IMR-90 (cell line): Measurements from ENCODE around the gene COPS2.

Source experiments
- CEBPB ChIP-seq: IDR thresholded peaks from 2 replicates; pipeline ENCODE4 v1.6.1; 2012; ENCODE audit warnings: low read depth, low read length, improper control_type of control experiment
- CHD1 ChIP-seq: IDR thresholded peaks from 2 replicates; pipeline ENCODE4 v1.6.1; 2012; ENCODE audit warnings: low read depth, low read length, improper control_type of control experiment
- FOS ChIP-seq: fragments of 150-350 bp; IDR thresholded peaks from 2 replicates; pipeline ENCODE4 v1.6.1; 2016; ENCODE audit warnings: low read depth, low read length
- MAFK ChIP-seq: IDR thresholded peaks from 2 replicates; pipeline ENCODE4 v1.6.1; 2012; ENCODE audit warnings: low read depth, low read length, improper control_type of control experiment
- MAZ ChIP-seq: IDR thresholded peaks from 2 replicates; pipeline ENCODE4 v1.6.1; 2012; ENCODE audit warnings: low read depth, mild to moderate bottlenecking, low read length, improper control_type of control experiment, moderate library complexity, borderline replicate concordance
- MXI1 ChIP-seq: IDR thresholded peaks from 2 replicates; pipeline ENCODE4 v1.6.1; 2012; ENCODE audit warnings: low read depth, mild to moderate bottlenecking, low read length, moderate library complexity, borderline replicate concordance
- NFE2L2 ChIP-seq: fragments of 150-350 bp; IDR thresholded peaks from 2 replicates; pipeline ENCODE4 v1.6.1; 2016; ENCODE audit warnings: low read depth, mild to moderate bottlenecking, low read length
- POLR2A ChIP-seq: IDR thresholded peaks from 2 replicates; pipeline ENCODE4 v1.6.1; 2012; ENCODE audit warnings: mild to moderate bottlenecking, low read depth, low read length
- RAD21 ChIP-seq: IDR thresholded peaks from 2 replicates; pipeline ENCODE4 v1.6.1; 2012; ENCODE audit warnings: low read length, improper control_type of control experiment
- RFX5 ChIP-seq: IDR thresholded peaks from 2 replicates; pipeline ENCODE4 v1.8.0; 2012; ENCODE audit warnings: low read depth, mild to moderate bottlenecking, low read length, moderate library complexity
- SMC3 ChIP-seq: fragments of 150-350 bp; IDR thresholded peaks from 2 replicates; pipeline ENCODE4 v1.6.1; 2016; ENCODE audit warnings: low read depth, mild to moderate bottlenecking, antibody characterized with exemption, low read length, moderate library complexity
- TF ChIP-seq, protein P1 (sequence below): conservative IDR thresholded peaks from 2 replicates; pipeline ENCODE4 v1.5.1; 2012; ENCODE audit warnings: mild to moderate bottlenecking, low read depth, low read length, improper control_type of control experiment
- TF ChIP-seq, protein P2 (sequence below): fragments of 150-350 bp; IDR thresholded peaks from 2 replicates; pipeline ENCODE4 v1.6.1; 2017; ENCODE audit warnings: mild to moderate bottlenecking, antibody characterized with exemption, low read length, low read depth
- TF ChIP-seq, protein P3 (sequence below): fragments of 150-350 bp; IDR thresholded peaks from 2 replicates; pipeline ENCODE4 v1.6.1; 2016; ENCODE audit warnings: low read depth, mild to moderate bottlenecking, low read length, moderate library complexity, borderline replicate concordance

DNA sequence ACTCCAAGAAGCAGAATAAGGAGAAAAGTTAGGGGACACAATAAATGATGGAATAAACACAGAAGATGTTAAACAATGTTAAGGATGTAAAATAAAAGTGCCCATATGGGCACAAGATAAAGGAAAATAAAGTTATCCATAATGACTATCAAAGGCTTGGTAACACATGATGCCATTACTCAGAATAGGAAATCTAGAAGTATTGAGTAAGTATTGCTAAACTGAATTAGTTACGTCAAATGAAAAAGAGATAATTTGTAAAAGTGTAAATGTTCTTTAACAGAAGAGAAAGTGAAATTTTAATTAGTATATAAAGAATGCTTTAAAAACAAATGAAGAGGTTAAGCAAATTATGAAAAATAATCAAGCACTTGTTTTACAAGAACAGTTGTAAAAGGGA, 6.7 kb downstream of the COPS2 start:
- TF ChIP-seq, protein P1, sequence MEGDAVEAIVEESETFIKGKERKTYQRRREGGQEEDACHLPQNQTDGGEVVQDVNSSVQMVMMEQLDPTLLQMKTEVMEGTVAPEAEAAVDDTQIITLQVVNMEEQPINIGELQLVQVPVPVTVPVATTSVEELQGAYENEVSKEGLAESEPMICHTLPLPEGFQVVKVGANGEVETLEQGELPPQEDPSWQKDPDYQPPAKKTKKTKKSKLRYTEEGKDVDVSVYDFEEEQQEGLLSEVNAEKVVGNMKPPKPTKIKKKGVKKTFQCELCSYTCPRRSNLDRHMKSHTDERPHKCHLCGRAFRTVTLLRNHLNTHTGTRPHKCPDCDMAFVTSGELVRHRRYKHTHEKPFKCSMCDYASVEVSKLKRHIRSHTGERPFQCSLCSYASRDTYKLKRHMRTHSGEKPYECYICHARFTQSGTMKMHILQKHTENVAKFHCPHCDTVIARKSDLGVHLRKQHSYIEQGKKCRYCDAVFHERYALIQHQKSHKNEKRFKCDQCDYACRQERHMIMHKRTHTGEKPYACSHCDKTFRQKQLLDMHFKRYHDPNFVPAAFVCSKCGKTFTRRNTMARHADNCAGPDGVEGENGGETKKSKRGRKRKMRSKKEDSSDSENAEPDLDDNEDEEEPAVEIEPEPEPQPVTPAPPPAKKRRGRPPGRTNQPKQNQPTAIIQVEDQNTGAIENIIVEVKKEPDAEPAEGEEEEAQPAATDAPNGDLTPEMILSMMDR: no peak
- TF ChIP-seq MXI1: no peak
- TF ChIP-seq MAZ: no peak
- TF ChIP-seq, protein P2, sequence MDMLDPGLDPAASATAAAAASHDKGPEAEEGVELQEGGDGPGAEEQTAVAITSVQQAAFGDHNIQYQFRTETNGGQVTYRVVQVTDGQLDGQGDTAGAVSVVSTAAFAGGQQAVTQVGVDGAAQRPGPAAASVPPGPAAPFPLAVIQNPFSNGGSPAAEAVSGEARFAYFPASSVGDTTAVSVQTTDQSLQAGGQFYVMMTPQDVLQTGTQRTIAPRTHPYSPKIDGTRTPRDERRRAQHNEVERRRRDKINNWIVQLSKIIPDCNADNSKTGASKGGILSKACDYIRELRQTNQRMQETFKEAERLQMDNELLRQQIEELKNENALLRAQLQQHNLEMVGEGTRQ: no peak
- TF ChIP-seq MAFK: no peak
- no peak for TF ChIP-seq RAD21
- TF ChIP-seq SMC3: no peak
- TF ChIP-seq NFE2L2: no peak
- TF ChIP-seq POLR2A: no peak
- TF ChIP-seq RFX5: no peak
- TF ChIP-seq, protein P3, sequence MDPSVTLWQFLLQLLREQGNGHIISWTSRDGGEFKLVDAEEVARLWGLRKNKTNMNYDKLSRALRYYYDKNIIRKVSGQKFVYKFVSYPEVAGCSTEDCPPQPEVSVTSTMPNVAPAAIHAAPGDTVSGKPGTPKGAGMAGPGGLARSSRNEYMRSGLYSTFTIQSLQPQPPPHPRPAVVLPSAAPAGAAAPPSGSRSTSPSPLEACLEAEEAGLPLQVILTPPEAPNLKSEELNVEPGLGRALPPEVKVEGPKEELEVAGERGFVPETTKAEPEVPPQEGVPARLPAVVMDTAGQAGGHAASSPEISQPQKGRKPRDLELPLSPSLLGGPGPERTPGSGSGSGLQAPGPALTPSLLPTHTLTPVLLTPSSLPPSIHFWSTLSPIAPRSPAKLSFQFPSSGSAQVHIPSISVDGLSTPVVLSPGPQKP: no peak
- no peak for TF ChIP-seq CEBPB
- TF ChIP-seq FOS: no peak
- no peak for TF ChIP-seq CHD1
